ENCODE measurements around the gene CRCP.

- TF ChIP-seq CTCF (IDR thresholded peaks at IDR 0.05; ENCODE audit: low read depth, low read length) = no peak
- no peak for TF ChIP-seq POLR2A (IDR thresholded peaks at IDR 0.05; ENCODE audit: extremely low read depth, insufficient read length)
- TF ChIP-seq MAX (IDR thresholded peaks at IDR 0.05; ENCODE audit: low read depth, low read length) = no peak
Observed at GRCh38 chr7:66198956-66199355, 84.3 kb downstream of the CRCP start.

Data from NB4 (cell line).